Brain microvascular endothelial cell (primary cell): ENCODE results near the gene XKR7.

Experiments
- DNase-seq: peaks from one replicate; pipeline ENCODE4 v3.0.0-alpha.2; 2020
- H3K27ac ChIP-seq: fragments of 250-450 bp; sonication (Bioruptor Pico); 2 replicates; pipeline ENCODE4 v1.5.1; 2020; ENCODE audit warnings: mild to moderate bottlenecking, moderate library complexity
- H3K27me3 ChIP-seq: fragments of 250-450 bp; sonication (Bioruptor Pico); replicated peaks from 2 replicates; pipeline ENCODE4 v1.5.1; 2020; ENCODE audit warnings: mild to moderate bottlenecking
- H3K36me3 ChIP-seq: fragments of 250-450 bp; sonication (Bioruptor Pico); replicated peaks from 2 replicates; pipeline ENCODE4 v1.5.1; 2020; ENCODE audit warnings: mild to moderate bottlenecking
- H3K4me3 ChIP-seq: 2 replicates; pipeline ENCODE4 v1.5.1; 2011; ENCODE audit warnings: low read depth, mild to moderate bottlenecking, control low read depth, low read length, moderate library complexity
- CTCF ChIP-seq: IDR thresholded peaks from 2 replicates; pipeline ENCODE4 v1.5.1; 2011; ENCODE audit warnings: low read depth, mild to moderate bottlenecking, moderate library complexity, low read length, control low read depth, inconsistent platforms; ENCODE audit errors: missing control alignments
- in situ Hi-C: cut with HindIII; loops from 2 replicates; pipeline ENCODE4 v1.10.0; 2017; ENCODE audit warnings: low sequenced_read_pairs, low pct_ligation_motif_present

XKR7 gene

GRCh38 chr20:32006053-32006452, 38.1 kb downstream of the XKR7 start:
- no peak for DNase-seq
- H3K27ac ChIP-seq: no peak overlapping the region
- no peak for TF ChIP-seq CTCF
- H3K27me3 ChIP-seq: no peaks in the 10 kb centered on the region
- H3K36me3 ChIP-seq: no peaks in the 10 kb centered on the region
- H3K4me3 ChIP-seq: no peak overlapping the region
- in situ Hi-C loops: no loop called here

DNA sequence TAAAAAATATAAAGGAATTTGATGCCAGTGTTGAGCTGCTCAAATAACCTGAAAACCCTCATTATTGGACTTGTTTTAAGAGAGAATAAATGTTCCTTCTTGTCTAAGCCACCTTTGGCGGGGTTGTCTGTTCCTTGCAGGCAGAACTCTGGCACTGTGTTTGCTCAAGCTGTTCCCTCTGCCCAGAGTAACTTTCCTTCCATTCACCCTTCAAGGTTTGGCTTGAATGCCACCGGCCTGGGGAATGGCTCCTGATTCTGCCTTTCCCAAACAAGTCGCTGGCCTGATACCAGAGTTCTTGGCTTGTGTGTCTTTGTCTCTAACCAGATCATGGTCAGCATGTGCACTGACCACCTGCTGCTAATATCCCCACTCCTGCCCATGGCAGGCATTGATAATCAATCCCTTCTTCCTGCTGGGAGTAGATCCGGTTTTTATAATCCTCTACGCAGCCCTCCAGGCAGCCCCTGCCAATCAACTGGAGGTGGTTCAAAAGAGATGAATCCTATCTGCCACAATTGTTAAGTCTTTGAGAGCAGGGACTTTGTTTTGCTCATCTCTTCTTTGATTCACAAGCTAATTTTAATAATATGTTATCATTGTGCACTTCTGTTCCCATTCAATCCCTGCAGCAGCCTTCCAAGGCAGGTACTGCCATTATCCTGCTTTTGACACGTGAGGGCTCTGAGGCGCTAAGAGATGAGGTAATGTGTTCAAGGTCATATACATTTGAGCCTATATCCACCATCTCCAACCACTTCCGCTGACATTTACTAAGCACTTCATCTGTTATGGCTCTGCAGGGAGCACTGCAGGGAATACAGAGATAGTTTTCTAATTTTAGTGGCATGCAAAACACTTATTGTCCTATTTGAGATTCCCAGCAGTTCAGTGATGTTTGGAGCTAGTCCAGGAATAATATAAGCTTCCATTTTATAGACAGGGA, 39.2 kb downstream of the XKR7 start:
- Histone ChIP-seq H3K36me3 (no peaks in the 10 kb centered on the region), H3K4me3 (no peak overlapping the region), H3K27me3 (no peaks in the 10 kb centered on the region), H3K27ac (no peak overlapping the region)
- in situ Hi-C loops: no loop called here
- DNase-seq: no peak
- TF ChIP-seq CTCF: no peak

DNA sequence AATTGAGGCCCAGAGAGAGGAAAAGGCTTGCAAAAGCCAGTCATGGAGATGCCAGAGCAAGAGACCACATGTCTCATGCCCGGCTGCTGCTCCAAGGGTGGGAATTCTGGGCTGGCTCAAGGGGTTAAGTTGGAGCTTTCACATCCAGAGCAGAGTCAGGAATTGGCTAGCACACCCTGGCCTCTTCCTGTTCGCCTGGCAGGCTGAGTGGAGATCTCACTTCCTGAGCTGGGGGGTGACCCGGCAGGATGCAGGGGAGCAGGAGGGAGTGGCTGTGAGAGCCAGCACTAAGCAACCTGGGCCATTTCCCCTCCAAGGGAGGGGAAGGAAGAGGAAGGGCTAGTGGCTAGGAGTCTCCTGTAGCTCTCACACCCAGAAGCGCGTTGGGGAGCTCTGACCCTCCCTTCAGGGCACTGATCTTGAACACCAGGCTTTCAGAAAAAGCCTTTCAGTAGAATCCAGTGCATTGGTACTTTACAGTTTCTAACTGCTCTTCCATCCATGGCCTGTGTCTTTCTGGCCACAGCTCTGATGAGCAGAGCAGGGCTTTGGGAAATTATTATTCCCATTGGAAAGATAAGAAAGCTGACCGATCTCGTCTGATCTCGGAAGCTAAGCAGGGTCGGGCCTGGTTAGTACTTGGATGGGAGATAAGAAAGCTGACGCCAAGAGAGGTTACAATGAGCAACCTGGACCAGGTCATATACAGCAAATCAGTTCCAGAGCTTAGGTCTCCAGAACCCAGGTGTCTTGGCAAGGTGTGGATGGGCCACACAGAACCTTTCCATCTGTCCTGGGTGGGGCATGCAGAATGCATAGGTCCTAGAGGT, 40.1 kb downstream of the XKR7 start:
- DNase-seq: no peak
- H3K36me3 ChIP-seq: no peaks in the 10 kb centered on the region
- H3K27me3 ChIP-seq: no peaks in the 10 kb centered on the region
- H3K4me3 ChIP-seq: no peak overlapping the region
- in situ Hi-C loops: no loop called here
- H3K27ac ChIP-seq: no peak overlapping the region
- TF ChIP-seq CTCF: no peak

GRCh38 chr20:32009564-32009963, 41.6 kb downstream of the XKR7 start:
- no peak for TF ChIP-seq CTCF
- no peaks in the 10 kb centered on the region for H3K36me3 ChIP-seq
- no peak for DNase-seq
- no peaks in the 10 kb centered on the region for H3K27me3 ChIP-seq
- H3K27ac ChIP-seq: no peak overlapping the region
- in situ Hi-C loops: no loop called here
- no peak overlapping the region for H3K4me3 ChIP-seq

GRCh38 chr20:32010101-32010500, 42.1 kb downstream of the XKR7 start, which contains the start of gene CCM2L:
Gene CCM2L, plus strand, starts transcription at chr20:32010438. Its CDS starts 17 bp downstream, at chr20:32010455.
- Histone ChIP-seq H3K36me3 (no peaks in the 10 kb centered on the region), H3K27me3 (no peaks in the 10 kb centered on the region), H3K4me3 (no peak within 1 kb of the TSS), H3K27ac (no peak within 1 kb of the TSS)
- in situ Hi-C loops: no loop called here
- DNase-seq: no peak
- no peak for TF ChIP-seq CTCF
